HFFc6 (cell line): ENCODE measurements around the gene RALGPS2. TPM values are rescaled to one million over a fixed set of nuclear protein-coding genes. Genes with fewer than 3 reads are reported as not detected.

Source experiments
- DNase-seq: peaks from one replicate; pipeline ENCODE4 v3.0.0-alpha.2; 2018
- H3K27ac Mint-ChIP-seq: 2 replicates; pipeline ENCODE4 v1.8.0; 2020; ENCODE audit warnings: mild to moderate bottlenecking, mixed read lengths
- H3K27me3 Mint-ChIP-seq: 2 replicates; pipeline ENCODE4 v1.8.0; 2021; ENCODE audit warnings: mild to moderate bottlenecking, moderate library complexity, mixed read lengths; ENCODE audit not compliant: insufficient read depth
- H3K36me3 Mint-ChIP-seq: 2 replicates; pipeline ENCODE4 v1.8.0; 2021; ENCODE audit warnings: low read depth, mixed read lengths
- H3K4me1 Mint-ChIP-seq: 2 replicates; pipeline ENCODE4 v1.8.0; 2020; ENCODE audit warnings: low read depth, mixed read lengths
- H3K4me3 Mint-ChIP-seq: 2 replicates; pipeline ENCODE4 v1.8.0; 2020; ENCODE audit warnings: mild to moderate bottlenecking, moderate library complexity, mixed read lengths
- H3K9me3 Mint-ChIP-seq: 2 replicates; pipeline ENCODE4 v1.8.0; 2020; ENCODE audit warnings: mild to moderate bottlenecking, mixed read lengths
- CTCF ChIP-seq: fragments of 200-600 bp; sonication (generic); IDR thresholded peaks from 2 replicates; pipeline ENCODE4 v1.5.0; 2021; ENCODE audit warnings: antibody characterized with exemption, mild to moderate bottlenecking
- total RNA-seq, 6 experiments: library from RNA; stranded (reverse); fragmentation: NEBNext Ultra II Directional; extraction: Animal tissue kit (Norgen Biotek cat#: 25700); gene quantifications; 2 replicates in 1 of 6; 3 replicates in 5 of 6; pipeline ENCODE4 v1.2.3, GENCODE V29; 2021

The RALGPS2 gene
- total RNA-seq, 6 experiments from 2014 or later: 41.5 to 59.2 (median 48.9) TPM

- TF ChIP-seq CTCF: no peak
- no peaks in the 10 kb centered on the region for H3K9me3 Mint-ChIP-seq
- H3K4me3 Mint-ChIP-seq: no peak overlapping the region
- H3K27me3 Mint-ChIP-seq: no peaks in the 10 kb centered on the region; the same call in none of the 2 replicates
- no peaks in the 10 kb centered on the region for H3K36me3 Mint-ChIP-seq
- H3K4me1 Mint-ChIP-seq: peaks cover 12% of the 10 kb centered on the region
- no peak for DNase-seq
- H3K27ac Mint-ChIP-seq: no peak overlapping the region
Measured at GRCh38 chr1:178690496-178690895, 34.5 kb upstream of the RALGPS2 start.

- Mint-ChIP-seq H3K27ac (no peak overlapping the region), H3K9me3 (no peaks in the 10 kb centered on the region), H3K4me1 (no peaks in the 10 kb centered on the region), H3K36me3 (no peaks in the 10 kb centered on the region), H3K27me3 (no peaks in the 10 kb centered on the region; the same call in 1 of the 2 replicates), H3K4me3 (no peak overlapping the region)
- no peak for DNase-seq
- no peak for TF ChIP-seq CTCF
Measured at GRCh38 chr1:178692564-178693327, 32.3 kb upstream of the RALGPS2 start.

- Mint-ChIP-seq H3K4me1 (no peaks in the 10 kb centered on the region), H3K36me3 (no peaks in the 10 kb centered on the region), H3K4me3 (no peak overlapping the region), H3K9me3 (no peaks in the 10 kb centered on the region), H3K27me3 (no peaks in the 10 kb centered on the region; the same call in 1 of the 2 replicates), H3K27ac (no peak overlapping the region)
- peak; percentile 31 for TF ChIP-seq CTCF
- DNase-seq: no peak
Measured at GRCh38 chr1:178693366-178693765, 31.7 kb upstream of the RALGPS2 start.

- Mint-ChIP-seq H3K27me3 (no peaks in the 10 kb centered on the region; the same call in 1 of the 2 replicates), H3K36me3 (no peaks in the 10 kb centered on the region), H3K4me3 (no peak overlapping the region), H3K4me1 (no peaks in the 10 kb centered on the region), H3K9me3 (no peaks in the 10 kb centered on the region), H3K27ac (no peak overlapping the region)
- TF ChIP-seq CTCF: no peak
- no peak for DNase-seq
Measured at GRCh38 chr1:178694923-178695525, 30.0 kb upstream of the RALGPS2 start.

- no peak for TF ChIP-seq CTCF
- no peak for DNase-seq
- Mint-ChIP-seq H3K27me3 (no peaks in the 10 kb centered on the region; the same call in 1 of the 2 replicates), H3K27ac (no peak overlapping the region), H3K4me3 (no peak overlapping the region), H3K4me1 (peaks cover 13% of the 10 kb centered on the region), H3K9me3 (no peaks in the 10 kb centered on the region), H3K36me3 (no peaks in the 10 kb centered on the region)
Measured at GRCh38 chr1:178702146-178702545, 22.9 kb upstream of the RALGPS2 start.
